ENCODE measurements around the gene PRR13. TPM values are rescaled to one million over a fixed set of nuclear protein-coding genes. Genes with fewer than 3 reads are reported as not detected.

The PRR13 gene
- total and polyA plus RNA-seq, 7 donors: 46.7 to 955 (median 68.1) TPM

DNA sequence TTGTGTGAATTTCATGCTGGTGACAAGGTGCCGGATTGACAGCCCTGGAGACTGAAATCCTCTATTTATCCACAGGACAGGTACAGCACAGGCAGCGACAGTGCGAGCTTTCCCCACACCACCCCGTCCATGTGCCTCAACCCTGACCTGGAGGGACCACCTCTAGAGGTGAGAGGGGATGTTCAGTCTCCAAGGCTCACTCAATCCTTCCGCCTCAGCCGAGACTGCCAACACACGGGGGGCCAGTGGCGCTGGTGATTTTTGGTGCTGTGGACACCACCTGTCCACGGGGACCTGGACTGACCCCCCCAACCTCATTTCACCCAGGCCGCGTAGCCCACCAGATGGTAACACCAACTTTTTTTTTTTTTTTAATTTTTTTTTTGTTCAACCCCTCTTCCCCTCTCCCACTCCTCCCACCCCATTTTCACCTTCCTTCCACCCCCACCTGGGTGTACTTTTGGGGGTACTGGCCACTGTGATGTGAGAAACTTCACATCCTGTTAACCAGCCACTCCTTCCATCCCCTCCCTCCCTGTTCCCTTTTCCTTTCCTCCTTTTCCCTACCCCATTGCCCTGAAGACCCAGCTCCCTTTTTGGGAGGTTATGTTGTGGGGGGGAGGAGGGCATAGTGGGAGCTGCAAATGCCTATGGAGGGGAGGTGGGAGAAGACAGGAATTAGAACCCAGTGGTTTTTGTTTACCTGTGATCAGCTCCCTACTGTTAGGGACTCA is 23.3 kb downstream of the PRR13 start:
- no peak for DNase-seq
- intact Hi-C loops (cut with DNase I): no loop called here
- H3K27me3 ChIP-seq: no peaks in the 10 kb centered on the region
- no peak overlapping the region for H3K4me3 ChIP-seq
- peaks cover 0 to 15% (median 10%) of the 10 kb centered on the region in 4 donors for H3K4me1 ChIP-seq
- peaks cover 87 to 100% (median 99%) of the 10 kb centered on the region in 4 donors for H3K36me3 ChIP-seq
- no peaks in the 10 kb centered on the region for H3K9me3 ChIP-seq
- TF ChIP-seq EP300 (IDR thresholded peaks at IDR 0.05) (no peak), POLR2A (IDR thresholded peaks at IDR 0.05) (no peak), POLR2AphosphoS5 (IDR thresholded peaks at IDR 0.05) (no peak)
- TF ChIP-seq, protein P1, sequence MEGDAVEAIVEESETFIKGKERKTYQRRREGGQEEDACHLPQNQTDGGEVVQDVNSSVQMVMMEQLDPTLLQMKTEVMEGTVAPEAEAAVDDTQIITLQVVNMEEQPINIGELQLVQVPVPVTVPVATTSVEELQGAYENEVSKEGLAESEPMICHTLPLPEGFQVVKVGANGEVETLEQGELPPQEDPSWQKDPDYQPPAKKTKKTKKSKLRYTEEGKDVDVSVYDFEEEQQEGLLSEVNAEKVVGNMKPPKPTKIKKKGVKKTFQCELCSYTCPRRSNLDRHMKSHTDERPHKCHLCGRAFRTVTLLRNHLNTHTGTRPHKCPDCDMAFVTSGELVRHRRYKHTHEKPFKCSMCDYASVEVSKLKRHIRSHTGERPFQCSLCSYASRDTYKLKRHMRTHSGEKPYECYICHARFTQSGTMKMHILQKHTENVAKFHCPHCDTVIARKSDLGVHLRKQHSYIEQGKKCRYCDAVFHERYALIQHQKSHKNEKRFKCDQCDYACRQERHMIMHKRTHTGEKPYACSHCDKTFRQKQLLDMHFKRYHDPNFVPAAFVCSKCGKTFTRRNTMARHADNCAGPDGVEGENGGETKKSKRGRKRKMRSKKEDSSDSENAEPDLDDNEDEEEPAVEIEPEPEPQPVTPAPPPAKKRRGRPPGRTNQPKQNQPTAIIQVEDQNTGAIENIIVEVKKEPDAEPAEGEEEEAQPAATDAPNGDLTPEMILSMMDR (IDR thresholded peaks at IDR 0.05): no peak
- H3K27ac ChIP-seq: peak overlapping the region in 1 of 4 donors; percentile 37
- 95 to 96% methylated on average over 11 of the region's 11 CpGs for WGBS, 2 donors

DNA sequence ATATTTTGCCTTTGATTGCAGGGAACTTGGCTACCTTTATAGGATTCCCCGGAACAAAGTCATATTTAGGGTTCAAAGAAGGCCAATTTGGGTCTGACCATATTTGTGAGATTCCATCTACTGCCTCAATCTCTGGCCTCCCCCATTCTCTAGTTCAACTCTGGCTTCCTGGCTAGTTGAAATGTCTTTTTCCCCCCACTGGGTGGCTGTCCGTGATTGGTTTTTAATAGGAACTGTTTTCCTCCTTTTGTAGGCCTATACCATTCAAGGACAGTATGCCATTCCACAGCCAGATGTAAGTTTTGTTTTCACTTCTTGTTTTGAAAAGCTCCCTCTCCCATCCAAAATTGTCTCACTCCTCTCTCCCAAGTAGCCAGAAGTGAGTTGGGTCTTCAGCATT is 24.1 kb downstream of the PRR13 start:
- Histone ChIP-seq H3K27ac (peak overlapping the region in 1 of 4 donors; percentile 37), H3K36me3 (peaks cover 82 to 100% (median 99%) of the 10 kb centered on the region in 4 donors), H3K4me1 (peaks cover 0 to 12% (median 9%) of the 10 kb centered on the region in 4 donors), H3K27me3 (no peaks in the 10 kb centered on the region), H3K4me3 (no peak overlapping the region), H3K9me3 (no peaks in the 10 kb centered on the region)
- 66 to 73% methylated on average over 2 of the region's 2 CpGs for WGBS, 2 donors
- no peak for DNase-seq
- TF ChIP-seq POLR2AphosphoS5 (IDR thresholded peaks at IDR 0.05) (no peak), EP300 (IDR thresholded peaks at IDR 0.05) (no peak), POLR2A (IDR thresholded peaks at IDR 0.05) (no peak)
- TF ChIP-seq, protein P1 (IDR thresholded peaks at IDR 0.05): no peak
- intact Hi-C loops (cut with DNase I): no loop called here

DNA sequence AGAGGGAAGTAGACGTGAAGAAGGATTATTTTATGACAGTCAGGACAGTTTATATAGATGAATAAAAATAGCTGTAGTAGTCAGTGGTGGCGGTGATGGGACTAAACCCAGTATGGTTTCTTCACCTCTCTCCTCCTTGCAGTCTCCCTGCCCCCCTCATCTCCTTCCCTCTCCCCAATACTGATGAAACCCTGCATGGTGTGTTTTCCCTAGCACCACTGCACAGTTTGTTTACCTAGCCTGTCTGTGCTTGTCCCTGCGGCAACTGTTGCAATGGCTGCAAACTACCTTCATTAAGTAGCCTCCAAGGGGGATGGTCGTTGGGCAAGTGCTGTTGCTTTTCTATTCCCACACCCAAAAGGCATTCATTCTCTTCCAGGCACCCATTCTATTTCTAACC is 25.1 kb downstream of the PRR13 start:
- Histone ChIP-seq H3K4me3 (no peak overlapping the region), H3K4me1 (peaks cover 0 to 8% (median 4%) of the 10 kb centered on the region in 4 donors), H3K9me3 (no peaks in the 10 kb centered on the region), H3K27ac (no peak overlapping the region), H3K36me3 (peaks cover 79 to 100% (median 98%) of the 10 kb centered on the region in 4 donors), H3K27me3 (no peaks in the 10 kb centered on the region)
- TF ChIP-seq EP300 (IDR thresholded peaks at IDR 0.05) (no peak), POLR2A (IDR thresholded peaks at IDR 0.05) (no peak), POLR2AphosphoS5 (IDR thresholded peaks at IDR 0.05) (no peak)
- TF ChIP-seq, protein P1 (IDR thresholded peaks at IDR 0.05): no peak
- DNase-seq: no peak
- 69 to 83% methylated on average over 4 of the region's 4 CpGs for whole genome bisulfite sequencing, 2 donors
- intact Hi-C loops (cut with DNase I): no loop called here

DNA sequence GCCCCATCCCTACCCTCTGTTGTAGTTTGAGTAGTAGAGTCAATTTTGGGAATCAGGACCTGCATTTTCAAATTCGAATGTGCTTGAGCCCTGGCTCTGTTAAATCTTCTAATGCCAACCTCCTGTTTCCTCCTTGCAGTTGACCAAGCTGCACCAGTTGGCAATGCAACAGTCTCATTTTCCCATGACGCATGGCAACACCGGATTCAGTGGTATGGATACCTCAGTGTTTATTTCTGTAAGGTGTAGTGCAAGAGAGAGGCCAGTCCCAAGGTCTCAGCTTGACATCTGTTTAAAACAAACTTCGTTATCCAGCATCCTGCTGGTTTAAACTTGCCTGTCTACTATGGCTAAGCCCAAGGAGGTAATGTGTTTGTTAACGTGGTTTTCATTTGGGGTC is 25.5 kb downstream of the PRR13 start:
- Histone ChIP-seq H3K4me1 (peaks cover 0 to 9% (median 3%) of the 10 kb centered on the region in 4 donors), H3K4me3 (no peak overlapping the region), H3K27ac (no peak overlapping the region), H3K36me3 (peaks cover 83 to 100% (median 98%) of the 10 kb centered on the region in 4 donors), H3K27me3 (no peaks in the 10 kb centered on the region), H3K9me3 (no peaks in the 10 kb centered on the region)
- TF ChIP-seq POLR2AphosphoS5 (IDR thresholded peaks at IDR 0.05) (no peak), EP300 (IDR thresholded peaks at IDR 0.05) (no peak), POLR2A (IDR thresholded peaks at IDR 0.05) (no peak)
- TF ChIP-seq, protein P1 (IDR thresholded peaks at IDR 0.05): no peak
- WGBS, 2 donors: 75 to 89% methylated on average over 5 of the region's 5 CpGs
- DNase-seq: no peak
- intact Hi-C loops (cut with DNase I): no loop called here
